Activated naive CD8-positive, alpha-beta T cell (primary cell): ENCODE measurements around the gene TMEM115.

Source experiments
- H3K27ac Mint-ChIP-seq: one replicate; pipeline ENCODE4 v1.8.0; 2021; ENCODE audit warnings: mixed read lengths
- H3K27me3 Mint-ChIP-seq: one replicate; pipeline ENCODE4 v1.8.0; 2021; ENCODE audit warnings: mixed read lengths
- H3K36me3 Mint-ChIP-seq: one replicate; pipeline ENCODE4 v1.8.0; 2021; ENCODE audit warnings: mixed read lengths
- H3K4me1 Mint-ChIP-seq: one replicate; pipeline ENCODE4 v1.8.0; 2021; ENCODE audit warnings: low read depth, mixed read lengths
- H3K4me3 Mint-ChIP-seq: one replicate; pipeline ENCODE4 v1.8.0; 2021; ENCODE audit warnings: mild to moderate bottlenecking, mixed read lengths
- H3K9me3 Mint-ChIP-seq: one replicate; pipeline ENCODE4 v1.8.0; 2021; ENCODE audit warnings: low read depth, mixed read lengths

Gene TMEM115

GRCh38 chr3:50358911-50359759 lies at the start of gene TMEM115:
Gene TMEM115 (minus strand): TSS chr3:50359521. CDS start chr3:50359063, 458 bp downstream.
- H3K36me3 Mint-ChIP-seq = peaks cover 3% of the 10 kb centered on the region
- no peaks in the 10 kb centered on the region for H3K9me3 Mint-ChIP-seq
- peak within 1 kb of the TSS; percentile 91 for H3K27ac Mint-ChIP-seq
- no peaks in the 10 kb centered on the region for H3K27me3 Mint-ChIP-seq
- H3K4me1 Mint-ChIP-seq = peaks cover 36% of the 10 kb centered on the region
- H3K4me3 Mint-ChIP-seq = peak within 1 kb of the TSS; percentile 95

- H3K36me3 Mint-ChIP-seq = peaks cover 2% of the 10 kb centered on the region
- H3K27me3 Mint-ChIP-seq = no peaks in the 10 kb centered on the region
- no peak overlapping the region for H3K4me3 Mint-ChIP-seq
- H3K27ac Mint-ChIP-seq = no peak overlapping the region
- no peaks in the 10 kb centered on the region for H3K9me3 Mint-ChIP-seq
- H3K4me1 Mint-ChIP-seq = no peaks in the 10 kb centered on the region
These were observed 49.2 kb upstream of the TMEM115 start for GRCh38 chr3:50408443-50408944.

GRCh38 chr3:50406487-50406886 lies 47.2 kb upstream of the TMEM115 start:
- H3K9me3 Mint-ChIP-seq = no peaks in the 10 kb centered on the region
- no peak overlapping the region for H3K4me3 Mint-ChIP-seq
- H3K36me3 Mint-ChIP-seq = peaks cover 2% of the 10 kb centered on the region
- no peak overlapping the region for H3K27ac Mint-ChIP-seq
- H3K4me1 Mint-ChIP-seq = no peaks in the 10 kb centered on the region
- no peaks in the 10 kb centered on the region for H3K27me3 Mint-ChIP-seq

- Mint-ChIP-seq H3K9me3 (no peaks in the 10 kb centered on the region), H3K4me1 (no peaks in the 10 kb centered on the region), H3K27me3 (no peaks in the 10 kb centered on the region), H3K27ac (no peak overlapping the region), H3K4me3 (no peak overlapping the region), H3K36me3 (no peaks in the 10 kb centered on the region)
These were observed 45.9 kb upstream of the TMEM115 start for GRCh38 chr3:50405249-50405648.

GRCh38 chr3:50401978-50402595 lies 42.8 kb upstream of the TMEM115 start:
- Mint-ChIP-seq H3K9me3 (no peaks in the 10 kb centered on the region), H3K27me3 (no peaks in the 10 kb centered on the region), H3K4me1 (no peaks in the 10 kb centered on the region), H3K4me3 (no peak overlapping the region), H3K27ac (no peak overlapping the region), H3K36me3 (no peaks in the 10 kb centered on the region)

GRCh38 chr3:50396502-50396901 lies 37.2 kb upstream of the TMEM115 start:
- no peaks in the 10 kb centered on the region for H3K4me1 Mint-ChIP-seq
- H3K27me3 Mint-ChIP-seq = no peaks in the 10 kb centered on the region
- H3K4me3 Mint-ChIP-seq = no peak overlapping the region
- H3K27ac Mint-ChIP-seq = no peak overlapping the region
- no peaks in the 10 kb centered on the region for H3K36me3 Mint-ChIP-seq
- H3K9me3 Mint-ChIP-seq = no peaks in the 10 kb centered on the region

- Mint-ChIP-seq H3K27ac (no peak overlapping the region), H3K4me3 (no peak overlapping the region), H3K27me3 (no peaks in the 10 kb centered on the region), H3K9me3 (no peaks in the 10 kb centered on the region), H3K4me1 (no peaks in the 10 kb centered on the region), H3K36me3 (no peaks in the 10 kb centered on the region)
These were observed 35.9 kb upstream of the TMEM115 start for GRCh38 chr3:50395070-50395860.

- Mint-ChIP-seq H3K9me3 (no peaks in the 10 kb centered on the region), H3K4me3 (no peak overlapping the region), H3K36me3 (no peaks in the 10 kb centered on the region), H3K27ac (no peak overlapping the region), H3K4me1 (no peaks in the 10 kb centered on the region), H3K27me3 (no peaks in the 10 kb centered on the region)
These were observed 33.7 kb upstream of the TMEM115 start for GRCh38 chr3:50393061-50393460.

GRCh38 chr3:50392101-50392715 lies 32.9 kb upstream of the TMEM115 start:
- H3K27ac Mint-ChIP-seq = no peak overlapping the region
- H3K4me3 Mint-ChIP-seq = no peak overlapping the region
- no peaks in the 10 kb centered on the region for H3K36me3 Mint-ChIP-seq
- no peaks in the 10 kb centered on the region for H3K4me1 Mint-ChIP-seq
- no peaks in the 10 kb centered on the region for H3K9me3 Mint-ChIP-seq
- no peaks in the 10 kb centered on the region for H3K27me3 Mint-ChIP-seq

GRCh38 chr3:50390508-50391224 lies 31.3 kb upstream of the TMEM115 start:
- Mint-ChIP-seq H3K36me3 (no peaks in the 10 kb centered on the region), H3K27ac (no peak overlapping the region), H3K27me3 (no peaks in the 10 kb centered on the region), H3K4me3 (no peak overlapping the region), H3K9me3 (no peaks in the 10 kb centered on the region), H3K4me1 (no peaks in the 10 kb centered on the region)

- no peaks in the 10 kb centered on the region for H3K9me3 Mint-ChIP-seq
- no peaks in the 10 kb centered on the region for H3K36me3 Mint-ChIP-seq
- no peak overlapping the region for H3K27ac Mint-ChIP-seq
- H3K4me1 Mint-ChIP-seq = no peaks in the 10 kb centered on the region
- no peaks in the 10 kb centered on the region for H3K27me3 Mint-ChIP-seq
- H3K4me3 Mint-ChIP-seq = no peak overlapping the region
These were observed 30.1 kb upstream of the TMEM115 start for GRCh38 chr3:50389414-50389767.

- no peak overlapping the region for H3K27ac Mint-ChIP-seq
- H3K4me3 Mint-ChIP-seq = no peak overlapping the region
- H3K36me3 Mint-ChIP-seq = no peaks in the 10 kb centered on the region
- H3K9me3 Mint-ChIP-seq = no peaks in the 10 kb centered on the region
- H3K27me3 Mint-ChIP-seq = no peaks in the 10 kb centered on the region
- H3K4me1 Mint-ChIP-seq = no peaks in the 10 kb centered on the region
These were observed 29.5 kb upstream of the TMEM115 start for GRCh38 chr3:50388720-50389413.

GRCh38 chr3:50388016-50388719 lies 28.8 kb upstream of the TMEM115 start:
- Mint-ChIP-seq H3K27me3 (no peaks in the 10 kb centered on the region), H3K27ac (no peak overlapping the region), H3K4me1 (no peaks in the 10 kb centered on the region), H3K4me3 (no peak overlapping the region), H3K36me3 (no peaks in the 10 kb centered on the region), H3K9me3 (no peaks in the 10 kb centered on the region)
